ENCODE measurements around the gene UBAP1L. TPM values are rescaled to one million over a fixed set of nuclear protein-coding genes. Genes with fewer than 3 reads are reported as not detected.

UBAP1L gene
- total and polyA plus RNA-seq, 2 donors (not counting 3 experiments of a cell fraction or from before 2014, with no cell fraction given), result 1.9 to 5.0 TPM

DNA sequence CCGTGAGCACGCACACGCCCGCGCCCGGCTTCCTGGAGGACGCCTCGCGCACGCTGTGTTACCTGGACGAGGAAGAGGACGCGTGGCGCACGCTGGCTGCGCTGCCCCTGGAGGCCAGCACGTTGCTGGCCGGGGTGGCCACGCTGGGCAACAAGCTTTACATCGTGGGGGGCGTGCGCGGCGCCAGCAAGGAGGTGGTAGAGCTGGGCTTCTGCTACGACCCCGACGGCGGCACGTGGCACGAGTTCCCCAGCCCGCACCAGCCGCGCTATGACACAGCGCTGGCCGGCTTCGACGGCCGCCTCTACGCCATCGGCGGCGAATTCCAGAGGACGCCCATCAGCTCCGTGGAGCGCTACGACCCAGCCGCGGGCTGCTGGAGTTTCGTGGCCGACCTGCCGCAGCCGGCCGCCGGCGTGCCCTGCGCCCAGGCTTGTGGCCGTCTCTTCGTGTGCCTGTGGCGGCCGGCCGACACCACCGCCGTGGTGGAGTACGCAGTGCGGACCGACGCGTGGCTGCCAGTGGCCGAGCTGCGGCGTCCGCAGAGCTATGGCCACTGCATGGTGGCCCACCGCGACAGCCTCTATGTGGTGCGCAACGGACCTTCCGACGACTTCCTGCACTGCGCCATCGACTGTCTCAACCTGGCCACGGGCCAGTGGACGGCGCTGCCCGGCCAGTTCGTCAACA lies 37.6 kb downstream of the UBAP1L start:
- no peak for DNase-seq (ENCODE audit: low read depth, low spot score)
- CTCF ChIA-PET, result interaction anchor here (0.5 to 6.0 kb wide), 10 partner anchors 10 to 346 kb away, joined by 3 to 89 read pairs (median 12); partner anchors contain the start of gene RASL12
- FAIRE-seq, result no peak

More for the DNA sequence above, 37.6 kb downstream of the UBAP1L start:
- Histone ChIP-seq H3K4me1 (ENCODE audit: control insufficient read depth, extremely low read depth, insufficient read depth, low read length) (no peaks in the 10 kb centered on the region), H3K9me1 (replicated peaks; ENCODE audit: control insufficient read depth, extremely low read depth, insufficient read depth, low read length) (no peaks in the 10 kb centered on the region), H3K79me2 (ENCODE audit: control insufficient read depth, insufficient read depth, low read length) (no peaks in the 10 kb centered on the region), H3K9ac (replicated peaks; ENCODE audit: extremely low read depth, insufficient read depth, low read length) (no peak overlapping the region), H2AFZ (ENCODE audit: low read depth, low read length) (no peak overlapping the region), H3K4me2 (ENCODE audit: insufficient read depth, low read length) (no peak overlapping the region), H3K27ac (ENCODE audit: insufficient read depth, low read depth, low read length) (no peak overlapping the region), H3K27me3 (ENCODE audit: control insufficient read depth in 2 of 2, insufficient read depth in 2 of 2, low read length in 2 of 2) (peaks cover 29 to 32% of the 10 kb centered on the region in 2 experiments), H3K36me3 (ENCODE audit: control insufficient read depth in 2 of 2, extremely low read depth in 1 of 2, insufficient read depth in 2 of 2, low read length in 2 of 2) (no peaks in the 10 kb centered on the region), H4K20me1 (replicated peaks; ENCODE audit: control insufficient read depth, extremely low read depth, insufficient read depth, low read length) (no peaks in the 10 kb centered on the region), H3K9me3 (replicated peaks; ENCODE audit: control insufficient read depth, insufficient read depth, low read length) (no peaks in the 10 kb centered on the region), H3K4me3 (replicated peaks in 1 of 3; ENCODE audit: insufficient read depth in 1 of 3, low read depth in 1 of 3, low read length in 3 of 3) (no peak overlapping the region)
- POLR2A ChIA-PET, result no interaction called here
- no TSS peak for BruUV-seq (replicated peaks)
- dilution Hi-C loops (cut with MboI; ENCODE audit: extremely low pct_ligation_motif_present, low sequenced_read_pairs), result no loop called here
- no peak for TF ChIP-seq FOS (IDR thresholded peaks at IDR 0.05; ENCODE audit: borderline replicate concordance, insufficient read depth, low read length)
- TF ChIP-seq, protein P1, sequence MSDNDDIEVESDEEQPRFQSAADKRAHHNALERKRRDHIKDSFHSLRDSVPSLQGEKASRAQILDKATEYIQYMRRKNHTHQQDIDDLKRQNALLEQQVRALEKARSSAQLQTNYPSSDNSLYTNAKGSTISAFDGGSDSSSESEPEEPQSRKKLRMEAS (IDR thresholded peaks at IDR 0.05; ENCODE audit: insufficient read depth, insufficient read length), result no peak
- TF ChIP-seq, protein P2, sequence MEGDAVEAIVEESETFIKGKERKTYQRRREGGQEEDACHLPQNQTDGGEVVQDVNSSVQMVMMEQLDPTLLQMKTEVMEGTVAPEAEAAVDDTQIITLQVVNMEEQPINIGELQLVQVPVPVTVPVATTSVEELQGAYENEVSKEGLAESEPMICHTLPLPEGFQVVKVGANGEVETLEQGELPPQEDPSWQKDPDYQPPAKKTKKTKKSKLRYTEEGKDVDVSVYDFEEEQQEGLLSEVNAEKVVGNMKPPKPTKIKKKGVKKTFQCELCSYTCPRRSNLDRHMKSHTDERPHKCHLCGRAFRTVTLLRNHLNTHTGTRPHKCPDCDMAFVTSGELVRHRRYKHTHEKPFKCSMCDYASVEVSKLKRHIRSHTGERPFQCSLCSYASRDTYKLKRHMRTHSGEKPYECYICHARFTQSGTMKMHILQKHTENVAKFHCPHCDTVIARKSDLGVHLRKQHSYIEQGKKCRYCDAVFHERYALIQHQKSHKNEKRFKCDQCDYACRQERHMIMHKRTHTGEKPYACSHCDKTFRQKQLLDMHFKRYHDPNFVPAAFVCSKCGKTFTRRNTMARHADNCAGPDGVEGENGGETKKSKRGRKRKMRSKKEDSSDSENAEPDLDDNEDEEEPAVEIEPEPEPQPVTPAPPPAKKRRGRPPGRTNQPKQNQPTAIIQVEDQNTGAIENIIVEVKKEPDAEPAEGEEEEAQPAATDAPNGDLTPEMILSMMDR (IDR thresholded peaks at IDR 0.05; ENCODE audit: extremely low read depth in 1 of 2, insufficient read depth in 1 of 2, low read depth in 1 of 2, low read length in 2 of 2), result no peak
- TF ChIP-seq EZH2 (IDR thresholded peaks at IDR 0.05; ENCODE audit: borderline replicate concordance, low read depth, low read length, severe bottlenecking), result peak; percentile 82
- intact Hi-C loops (cut with micrococcal nuclease), result no loop called here
